ENCODE results near the gene ADGRL1.
A peak's percentile ranks its signal among the peaks of the same experiment; 100 is the strongest.

The ADGRL1 gene

GRCh38 chr19:14165990-14166830 lies 39.8 kb downstream of the ADGRL1 start:
- no peak overlapping the region for H3K27ac ChIP-seq (ENCODE audit: low read length, poor library complexity, severe bottlenecking)
- H3K14ac ChIP-seq (ENCODE audit: low read length in 2 of 2), result no peak overlapping the region
- no peak for DNase-seq
- no peak overlapping the region for H3K4ac ChIP-seq (ENCODE audit: low read depth in 1 of 2, low read length in 2 of 2)
- H2BK120ac ChIP-seq (ENCODE audit: low read depth, low read length), result no peak overlapping the region
- H4K8ac ChIP-seq (ENCODE audit: low read length), result no peak overlapping the region
- H3K79me1 ChIP-seq (replicated peaks; ENCODE audit: low read length, poor library complexity, severe bottlenecking), result no peaks in the 10 kb centered on the region
- H3K4me3 ChIP-seq (ENCODE audit: insufficient read depth in 1 of 2, low read depth in 1 of 2, low read length in 2 of 2), result no peak overlapping the region
- no peak overlapping the region for H2BK15ac ChIP-seq (ENCODE audit: low read depth, poor library complexity, severe bottlenecking)
- H3K4me2 ChIP-seq (ENCODE audit: low read length, poor library complexity, severe bottlenecking), result no peak overlapping the region
- H2BK5ac ChIP-seq (ENCODE audit: low read depth, low read length, poor library complexity, severe bottlenecking), result no peak overlapping the region
- H3K23ac ChIP-seq (ENCODE audit: low read length in 2 of 2), result no peak overlapping the region
- no peaks in the 10 kb centered on the region for H3K9me3 ChIP-seq (ENCODE audit: control insufficient read depth, low read length)
- no peaks in the 10 kb centered on the region for H3K27me3 ChIP-seq (ENCODE audit: control insufficient read depth in 1 of 2, insufficient read depth in 1 of 2, low read length in 2 of 2)
- no peak overlapping the region for H2AK5ac ChIP-seq (ENCODE audit: low read length, severe bottlenecking)
- no peak overlapping the region for H2AFZ ChIP-seq (ENCODE audit: low read depth, low read length)
- H3K36me3 ChIP-seq (ENCODE audit: control insufficient read depth in 1 of 2, insufficient read depth in 2 of 2, low read depth in 1 of 2, low read length in 2 of 2), result peaks cover 13 to 75% of the 10 kb centered on the region in 2 experiments
- WGBS, result 89% methylated on average over 14 of the region's 20 CpGs
- no peak overlapping the region for H3K18ac ChIP-seq (ENCODE audit: low read depth in 1 of 2, low read length in 2 of 2)
- H3K9ac ChIP-seq (ENCODE audit: low read length), result no peak overlapping the region
- peaks cover 7% of the 10 kb centered on the region for H3K4me1 ChIP-seq (ENCODE audit: control insufficient read depth, insufficient read depth, low read depth, low read length)
- H4K91ac ChIP-seq (ENCODE audit: low read length), result no peak overlapping the region
- no peak overlapping the region for H2BK12ac ChIP-seq (ENCODE audit: low read length in 2 of 2)

- Histone ChIP-seq H3K14ac (ENCODE audit: low read length in 2 of 2) (no peak overlapping the region), H3K79me1 (replicated peaks; ENCODE audit: low read length, poor library complexity, severe bottlenecking) (no peaks in the 10 kb centered on the region), H2BK120ac (ENCODE audit: low read depth, low read length) (no peak overlapping the region), H3K4me1 (ENCODE audit: control insufficient read depth, insufficient read depth, low read depth, low read length) (peaks cover 10% of the 10 kb centered on the region), H2BK5ac (ENCODE audit: low read depth, low read length, poor library complexity, severe bottlenecking) (no peak overlapping the region), H3K23ac (ENCODE audit: low read length in 2 of 2) (no peak overlapping the region), H4K8ac (ENCODE audit: low read length) (no peak overlapping the region), H3K4ac (ENCODE audit: low read depth in 1 of 2, low read length in 2 of 2) (no peak overlapping the region), H3K27ac (ENCODE audit: low read length, poor library complexity, severe bottlenecking) (no peak overlapping the region), H3K27me3 (ENCODE audit: control insufficient read depth in 1 of 2, insufficient read depth in 1 of 2, low read length in 2 of 2) (no peaks in the 10 kb centered on the region), H3K4me2 (ENCODE audit: low read length, poor library complexity, severe bottlenecking) (no peak overlapping the region), H3K36me3 (ENCODE audit: control insufficient read depth in 1 of 2, insufficient read depth in 2 of 2, low read depth in 1 of 2, low read length in 2 of 2) (peaks cover 7 to 74% of the 10 kb centered on the region in 2 experiments), H3K18ac (ENCODE audit: low read depth in 1 of 2, low read length in 2 of 2) (no peak overlapping the region), H2AK5ac (ENCODE audit: low read length, severe bottlenecking) (no peak overlapping the region), H3K9me3 (ENCODE audit: control insufficient read depth, low read length) (no peaks in the 10 kb centered on the region), H3K9ac (ENCODE audit: low read length) (no peak overlapping the region), H2BK15ac (ENCODE audit: low read depth, poor library complexity, severe bottlenecking) (no peak overlapping the region), H4K91ac (ENCODE audit: low read length) (peak overlapping the region; percentile 28), H3K4me3 (ENCODE audit: insufficient read depth in 1 of 2, low read depth in 1 of 2, low read length in 2 of 2) (no peak overlapping the region), H2AFZ (ENCODE audit: low read depth, low read length) (no peak overlapping the region), H2BK12ac (ENCODE audit: low read length in 2 of 2) (no peak overlapping the region)
- 90% methylated on average over 14 of the region's 16 CpGs for WGBS
- DNase-seq, result no peak
These were observed 41.1 kb downstream of the ADGRL1 start for GRCh38 chr19:14164724-14165493.

GRCh38 chr19:14164082-14164481 lies 41.9 kb downstream of the ADGRL1 start:
- Histone ChIP-seq H2AFZ (ENCODE audit: low read depth, low read length) (no peak overlapping the region), H2BK12ac (ENCODE audit: low read length in 2 of 2) (no peak overlapping the region), H4K8ac (ENCODE audit: low read length) (no peak overlapping the region), H3K9me3 (ENCODE audit: control insufficient read depth, low read length) (no peaks in the 10 kb centered on the region), H3K18ac (ENCODE audit: low read depth in 1 of 2, low read length in 2 of 2) (no peak overlapping the region), H3K36me3 (ENCODE audit: control insufficient read depth in 1 of 2, insufficient read depth in 2 of 2, low read depth in 1 of 2, low read length in 2 of 2) (peaks cover 5 to 73% of the 10 kb centered on the region in 2 experiments), H2AK5ac (ENCODE audit: low read length, severe bottlenecking) (no peak overlapping the region), H3K14ac (ENCODE audit: low read length in 2 of 2) (no peak overlapping the region), H3K9ac (ENCODE audit: low read length) (no peak overlapping the region), H3K4me2 (ENCODE audit: low read length, poor library complexity, severe bottlenecking) (no peak overlapping the region), H2BK5ac (ENCODE audit: low read depth, low read length, poor library complexity, severe bottlenecking) (no peak overlapping the region), H3K4me1 (ENCODE audit: control insufficient read depth, insufficient read depth, low read depth, low read length) (peaks cover 12% of the 10 kb centered on the region), H3K27ac (ENCODE audit: low read length, poor library complexity, severe bottlenecking) (no peak overlapping the region), H4K91ac (ENCODE audit: low read length) (no peak overlapping the region), H3K27me3 (ENCODE audit: control insufficient read depth in 1 of 2, insufficient read depth in 1 of 2, low read length in 2 of 2) (no peaks in the 10 kb centered on the region), H2BK120ac (ENCODE audit: low read depth, low read length) (no peak overlapping the region), H3K79me1 (replicated peaks; ENCODE audit: low read length, poor library complexity, severe bottlenecking) (no peaks in the 10 kb centered on the region), H3K4me3 (ENCODE audit: insufficient read depth in 1 of 2, low read depth in 1 of 2, low read length in 2 of 2) (no peak overlapping the region), H2BK15ac (ENCODE audit: low read depth, poor library complexity, severe bottlenecking) (no peak overlapping the region), H3K4ac (ENCODE audit: low read depth in 1 of 2, low read length in 2 of 2) (no peak overlapping the region), H3K23ac (ENCODE audit: low read length in 2 of 2) (no peak overlapping the region)
- DNase-seq, result no peak
- 41% methylated on average over 11 of the region's 11 CpGs for WGBS

GRCh38 chr19:14162871-14163297 lies 43.1 kb downstream of the ADGRL1 start:
- Histone ChIP-seq H2BK12ac (ENCODE audit: low read length in 2 of 2) (no peak overlapping the region), H2AFZ (ENCODE audit: low read depth, low read length) (no peak overlapping the region), H3K18ac (ENCODE audit: low read depth in 1 of 2, low read length in 2 of 2) (no peak overlapping the region), H3K27me3 (ENCODE audit: control insufficient read depth in 1 of 2, insufficient read depth in 1 of 2, low read length in 2 of 2) (no peaks in the 10 kb centered on the region), H3K4me3 (ENCODE audit: insufficient read depth in 1 of 2, low read depth in 1 of 2, low read length in 2 of 2) (no peak overlapping the region), H3K9me3 (ENCODE audit: control insufficient read depth, low read length) (no peaks in the 10 kb centered on the region), H3K36me3 (ENCODE audit: control insufficient read depth in 1 of 2, insufficient read depth in 2 of 2, low read depth in 1 of 2, low read length in 2 of 2) (peaks cover 14 to 73% of the 10 kb centered on the region in 2 experiments), H2BK5ac (ENCODE audit: low read depth, low read length, poor library complexity, severe bottlenecking) (no peak overlapping the region), H3K27ac (ENCODE audit: low read length, poor library complexity, severe bottlenecking) (no peak overlapping the region), H3K9ac (ENCODE audit: low read length) (no peak overlapping the region), H3K4me1 (ENCODE audit: control insufficient read depth, insufficient read depth, low read depth, low read length) (peaks cover 13% of the 10 kb centered on the region), H2AK5ac (ENCODE audit: low read length, severe bottlenecking) (no peak overlapping the region), H2BK15ac (ENCODE audit: low read depth, poor library complexity, severe bottlenecking) (no peak overlapping the region), H3K4me2 (ENCODE audit: low read length, poor library complexity, severe bottlenecking) (no peak overlapping the region), H4K8ac (ENCODE audit: low read length) (no peak overlapping the region), H3K4ac (ENCODE audit: low read depth in 1 of 2, low read length in 2 of 2) (no peak overlapping the region), H3K23ac (ENCODE audit: low read length in 2 of 2) (no peak overlapping the region), H2BK120ac (ENCODE audit: low read depth, low read length) (no peak overlapping the region), H3K79me1 (replicated peaks; ENCODE audit: low read length, poor library complexity, severe bottlenecking) (no peaks in the 10 kb centered on the region), H3K14ac (ENCODE audit: low read length in 2 of 2) (no peak overlapping the region), H4K91ac (ENCODE audit: low read length) (peak overlapping the region; percentile 53)
- DNase-seq, result no peak
- 98% methylated on average over 38 of the region's 38 CpGs for WGBS

Data from mesenchymal stem cell (in vitro differentiated cells and primary cell).